DND-41 (cell line): ENCODE measurements around the gene OR51M1.

Experiments
- CTCF ChIP-seq: IDR thresholded peaks from 2 replicates; pipeline ENCODE4 v1.5.1; 2012; ENCODE audit warnings: borderline replicate concordance, low read length, moderate library complexity, mild to moderate bottlenecking; ENCODE audit not compliant: poor library complexity, severe bottlenecking; ENCODE audit errors: extremely low read depth
- EZH2 ChIP-seq: IDR thresholded peaks from 3 replicates; pipeline ENCODE4 v1.6.1; 2012; ENCODE audit warnings: borderline replicate concordance, low read depth, mild to moderate bottlenecking, moderate library complexity, low read length, inconsistent platforms; ENCODE audit not compliant: severe bottlenecking

- TF ChIP-seq CTCF (no peak), EZH2 (no peak)
Measured at GRCh38 chr11:5390210-5390609, 6.6 kb downstream of the OR51M1 start.
